NCI-H2171 (cell line): ENCODE data around the gene TMCC1.
A peak's percentile ranks its signal among the peaks of the same experiment; 100 is the strongest.
"Not testable (repeated sequence)": the region's sequence is repeated elsewhere in the genome, so short reads cannot be mapped to it uniquely, and the experiment has no call there.

ENCODE experiments used
- DNase-seq: peaks from one replicate; lab custom pipeline; 2025; lab: John Stamatoyannopoulos, UW

The TMCC1 gene

GRCh38 chr3:129892486-129892856 lies 1.0 kb downstream of the TMCC1 start:
- peak; percentile 16 for DNase-seq

- no peak for DNase-seq
These were observed 2.6 kb downstream of the TMCC1 start for GRCh38 chr3:129890891-129891290.

GRCh38 chr3:129890125-129890524 lies 3.4 kb downstream of the TMCC1 start:
- no peak for DNase-seq

- no peak for DNase-seq
These were observed 4.7 kb downstream of the TMCC1 start for GRCh38 chr3:129888771-129889170.

- no peak for DNase-seq
These were observed 12.2 kb downstream of the TMCC1 start for GRCh38 chr3:129881261-129881660.

- no peak for DNase-seq
These were observed 15.2 kb downstream of the TMCC1 start for GRCh38 chr3:129878355-129878754.

GRCh38 chr3:129874479-129874878 lies 19.0 kb downstream of the TMCC1 start:
- not testable (repeated sequence) for DNase-seq

GRCh38 chr3:129868912-129869311 lies 24.6 kb downstream of the TMCC1 start:
- no peak for DNase-seq

GRCh38 chr3:129867506-129868124 lies 25.9 kb downstream of the TMCC1 start:
- no peak for DNase-seq

GRCh38 chr3:129865806-129866205 lies 27.7 kb downstream of the TMCC1 start:
- DNase-seq, result no peak

- no peak for DNase-seq
These were observed 29.0 kb downstream of the TMCC1 start for GRCh38 chr3:129864519-129864918.

GRCh38 chr3:129859272-129859671 lies 34.2 kb downstream of the TMCC1 start:
- no peak for DNase-seq

- DNase-seq, result no peak
These were observed 35.6 kb downstream of the TMCC1 start for GRCh38 chr3:129857899-129858298.

GRCh38 chr3:129856790-129857189 lies 36.7 kb downstream of the TMCC1 start:
- not testable (repeated sequence) for DNase-seq

GRCh38 chr3:129855832-129856419 lies 37.6 kb downstream of the TMCC1 start:
- DNase-seq, result no peak

GRCh38 chr3:129855170-129855831 lies 38.2 kb downstream of the TMCC1 start:
- DNase-seq, result no peak

- DNase-seq, result no peak
These were observed 39.1 kb downstream of the TMCC1 start for GRCh38 chr3:129854460-129854859.

GRCh38 chr3:129845956-129846355 lies 47.6 kb downstream of the TMCC1 start:
- DNase-seq, result no peak

- no peak for DNase-seq
These were observed 52.7 kb downstream of the TMCC1 start for GRCh38 chr3:129840707-129841360.

- DNase-seq, result no peak
These were observed 55.4 kb downstream of the TMCC1 start for GRCh38 chr3:129838086-129838485.

- no peak for DNase-seq
These were observed 56.4 kb downstream of the TMCC1 start for GRCh38 chr3:129837065-129837642.

GRCh38 chr3:129836381-129837064 lies 57.0 kb downstream of the TMCC1 start:
- DNase-seq, result no peak
